ENCODE measurements around the gene DHODH.

DHODH gene

GRCh38 chr16:72013888-72014581 is 5.5 kb downstream of the DHODH start:
- DNase-seq (ENCODE audit: low read depth in 2 of 2), result no peak

GRCh38 chr16:72014675-72015074 is 6.1 kb downstream of the DHODH start:
- DNase-seq (ENCODE audit: low read depth in 2 of 2), result no peak

GRCh38 chr16:72015124-72015523 is 6.6 kb downstream of the DHODH start:
- no peak for DNase-seq (ENCODE audit: low read depth in 2 of 2)

GRCh38 chr16:72018470-72018869 is 9.9 kb downstream of the DHODH start:
- no peak for DNase-seq (ENCODE audit: low read depth in 2 of 2)

GRCh38 chr16:72021043-72021442 is 12.5 kb downstream of the DHODH start:
- DNase-seq (ENCODE audit: low read depth in 2 of 2), result no peak

GRCh38 chr16:72022127-72022526 is 13.6 kb downstream of the DHODH start:
- DNase-seq (ENCODE audit: low read depth in 2 of 2), result no peak

- DNase-seq (ENCODE audit: low read depth in 2 of 2), result no peak
Observed at GRCh38 chr16:72023962-72024361, 15.4 kb downstream of the DHODH start.

GRCh38 chr16:72024862-72025382 is 16.4 kb downstream of the DHODH start:
- DNase-seq (ENCODE audit: low read depth in 2 of 2), result no peak

- no peak for DNase-seq (ENCODE audit: low read depth in 2 of 2)
Observed at GRCh38 chr16:72025404-72026114, 17.0 kb downstream of the DHODH start.

- DNase-seq (ENCODE audit: low read depth in 2 of 2), result no peak
Observed at GRCh38 chr16:72027669-72028378, 19.3 kb downstream of the DHODH start.

GRCh38 chr16:72029567-72030271 is 21.2 kb downstream of the DHODH start:
- no peak for DNase-seq (ENCODE audit: low read depth in 2 of 2)

GRCh38 chr16:72033437-72033836 is 24.9 kb downstream of the DHODH start:
- no peak for DNase-seq (ENCODE audit: low read depth in 2 of 2)

GRCh38 chr16:72036098-72036497 is 27.6 kb downstream of the DHODH start:
- no peak for DNase-seq (ENCODE audit: low read depth in 2 of 2)

GRCh38 chr16:72042157-72042660 is 33.7 kb downstream of the DHODH start:
- DNase-seq (ENCODE audit: low read depth in 2 of 2), result no peak

- DNase-seq (ENCODE audit: low read depth in 2 of 2), result no peak
Observed at GRCh38 chr16:72043058-72043457, 34.5 kb downstream of the DHODH start.

- no peak for DNase-seq (ENCODE audit: low read depth in 2 of 2)
Observed at GRCh38 chr16:72043539-72043938, 35.0 kb downstream of the DHODH start.

- DNase-seq (ENCODE audit: low read depth in 2 of 2), result no peak
Observed at GRCh38 chr16:72044296-72044695, 35.8 kb downstream of the DHODH start.

GRCh38 chr16:72044825-72045359 is 36.3 kb downstream of the DHODH start:
- no peak for DNase-seq (ENCODE audit: low read depth in 2 of 2)

GRCh38 chr16:72049110-72049509 is 40.6 kb downstream of the DHODH start:
- no peak for DNase-seq (ENCODE audit: low read depth in 2 of 2)

- DNase-seq (ENCODE audit: low read depth in 2 of 2), result no peak
Observed at GRCh38 chr16:72050769-72051464, 42.4 kb downstream of the DHODH start.

- DNase-seq (ENCODE audit: low read depth in 2 of 2), result no peak
Observed at GRCh38 chr16:72051818-72052217, 43.3 kb downstream of the DHODH start.

Measured in stimulated activated CD8-positive, alpha-beta memory T cell treated with anti-CD3 and anti-CD28 coated beads, Interleukin-15, amount 100 ng/mL, for 48 hours (primary cell).